ENCODE results near the gene DDIT4.

DNA sequence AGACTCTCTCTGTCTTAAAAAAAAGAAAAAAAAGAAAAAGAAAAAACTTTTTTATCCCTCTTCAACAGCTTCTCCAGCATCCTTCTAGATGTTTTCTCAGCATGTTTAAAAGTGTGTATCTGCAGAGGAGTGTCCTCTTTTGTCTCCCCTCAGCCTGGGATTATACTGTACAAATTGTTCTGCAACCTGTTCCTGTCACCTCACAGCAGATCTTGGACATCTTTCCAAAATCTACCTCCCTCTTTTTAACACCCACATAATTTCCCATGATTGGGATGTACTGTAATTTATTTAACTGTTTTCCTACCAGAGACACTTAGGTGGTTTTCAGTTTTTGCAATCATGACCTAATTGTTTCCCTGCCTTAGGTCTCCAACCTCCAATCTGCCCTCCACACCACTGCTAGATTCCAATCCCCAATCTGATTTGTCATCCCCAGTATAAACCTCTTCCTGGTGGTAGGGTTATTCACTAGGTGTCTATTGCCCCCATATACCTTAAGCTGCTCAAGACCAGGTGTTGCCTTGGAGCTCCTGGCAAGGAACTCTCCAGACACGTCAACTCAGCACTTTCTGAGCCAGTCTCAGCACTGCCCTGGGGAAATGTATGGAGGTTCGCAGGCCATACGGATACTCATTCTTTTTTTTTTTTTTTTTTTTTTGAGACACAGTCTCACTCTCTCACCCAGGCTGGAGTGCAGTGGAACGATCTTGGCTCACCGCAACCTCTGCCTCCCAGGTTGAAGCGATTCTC lies 17.6 kb upstream of the DDIT4 start:
- no peak for TF ChIP-seq POLR2A (IDR thresholded peaks at IDR 0.05)
- TF ChIP-seq CTCF (IDR thresholded peaks at IDR 0.05): no peak

All from lower leg skin (tissue), 3 donors.